ENCODE data around the gene ATP10A.

GRCh38 chr15:25795061-25795460 is 68.1 kb downstream of the ATP10A start:
- TF ChIP-seq POLR2A (IDR thresholded peaks at IDR 0.05; ENCODE audit: low read length) (no peak), GATA1 (IDR thresholded peaks at IDR 0.05; ENCODE audit: low read depth, low read length) (no peak)

Measured in erythroblast (primary cell).